ENCODE data around the gene VEPH1.

- TF ChIP-seq EZH2phosphoT487 (IDR thresholded peaks at IDR 0.05; ENCODE audit: borderline replicate concordance, low read length), result no peak
- TF ChIP-seq CTCF (IDR thresholded peaks at IDR 0.05; ENCODE audit: low read depth, low read length, poor library complexity, severe bottlenecking), result peak; percentile 52
These were observed 155.5 kb downstream of the VEPH1 start for GRCh38 chr3:157347577-157348303.

Measured in DOHH2 (cell line).